DND-41 (cell line): Measurements from ENCODE around the gene TCHH.

Source experiments
- EZH2 ChIP-seq: IDR thresholded peaks from 3 replicates; pipeline ENCODE4 v1.6.1; 2012; ENCODE audit warnings: borderline replicate concordance, low read depth, mild to moderate bottlenecking, moderate library complexity, low read length, inconsistent platforms; ENCODE audit not compliant: severe bottlenecking
- TF ChIP-seq, protein P1 (sequence below): IDR thresholded peaks from 2 replicates; pipeline ENCODE4 v1.5.1; 2012; ENCODE audit warnings: borderline replicate concordance, low read length, moderate library complexity, mild to moderate bottlenecking; ENCODE audit not compliant: poor library complexity, severe bottlenecking; ENCODE audit errors: extremely low read depth

DNA sequence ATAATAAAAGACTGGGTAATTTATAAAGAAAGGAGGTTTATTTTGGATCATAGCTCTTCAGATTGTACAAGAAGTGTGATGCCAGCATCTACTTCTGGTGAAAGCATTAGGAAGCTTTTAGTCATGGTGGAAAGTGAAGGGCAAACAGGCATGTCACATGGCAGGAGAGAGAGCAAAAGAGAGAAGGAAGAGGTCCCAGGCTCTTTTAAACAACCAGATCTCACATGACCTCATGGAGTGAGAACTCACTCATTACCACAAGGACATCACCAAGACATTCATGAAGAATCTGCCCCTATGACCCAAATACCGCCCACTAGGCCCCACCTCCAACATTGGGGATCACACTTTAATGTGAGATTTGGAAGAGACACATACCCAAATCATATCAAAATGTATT lies 33.7 kb upstream of the TCHH start:
- TF ChIP-seq, protein P1, sequence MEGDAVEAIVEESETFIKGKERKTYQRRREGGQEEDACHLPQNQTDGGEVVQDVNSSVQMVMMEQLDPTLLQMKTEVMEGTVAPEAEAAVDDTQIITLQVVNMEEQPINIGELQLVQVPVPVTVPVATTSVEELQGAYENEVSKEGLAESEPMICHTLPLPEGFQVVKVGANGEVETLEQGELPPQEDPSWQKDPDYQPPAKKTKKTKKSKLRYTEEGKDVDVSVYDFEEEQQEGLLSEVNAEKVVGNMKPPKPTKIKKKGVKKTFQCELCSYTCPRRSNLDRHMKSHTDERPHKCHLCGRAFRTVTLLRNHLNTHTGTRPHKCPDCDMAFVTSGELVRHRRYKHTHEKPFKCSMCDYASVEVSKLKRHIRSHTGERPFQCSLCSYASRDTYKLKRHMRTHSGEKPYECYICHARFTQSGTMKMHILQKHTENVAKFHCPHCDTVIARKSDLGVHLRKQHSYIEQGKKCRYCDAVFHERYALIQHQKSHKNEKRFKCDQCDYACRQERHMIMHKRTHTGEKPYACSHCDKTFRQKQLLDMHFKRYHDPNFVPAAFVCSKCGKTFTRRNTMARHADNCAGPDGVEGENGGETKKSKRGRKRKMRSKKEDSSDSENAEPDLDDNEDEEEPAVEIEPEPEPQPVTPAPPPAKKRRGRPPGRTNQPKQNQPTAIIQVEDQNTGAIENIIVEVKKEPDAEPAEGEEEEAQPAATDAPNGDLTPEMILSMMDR: no peak
- no peak for TF ChIP-seq EZH2
